ENCODE results near the gene CELF2.

- TF ChIP-seq RFX5 (IDR thresholded peaks at IDR 0.05; ENCODE audit: low read depth, low read length) (no peak), CEBPB (IDR thresholded peaks at IDR 0.05; ENCODE audit: low read depth, low read length) (no peak), POLR2A (IDR thresholded peaks at IDR 0.05; ENCODE audit: low read depth, low read length) (no peak), CTCF (conservative IDR thresholded peaks at IDR 0.05; ENCODE audit: low read depth, low read length) (peak; percentile 71), MXI1 (IDR thresholded peaks at IDR 0.05; ENCODE audit: borderline replicate concordance, low read depth, low read length) (no peak), USF2 (IDR thresholded peaks at IDR 0.05; ENCODE audit: low read depth, low read length) (no peak), MAFK (IDR thresholded peaks at IDR 0.05; ENCODE audit: low read depth, low read length) (no peak), BHLHE40 (IDR thresholded peaks at IDR 0.05; ENCODE audit: low read depth, low read length) (no peak), ELK1 (IDR thresholded peaks at IDR 0.05; ENCODE audit: borderline replicate concordance, low read depth, low read length) (no peak), CHD1 (IDR thresholded peaks at IDR 0.05; ENCODE audit: low read depth, low read length) (no peak), RAD21 (IDR thresholded peaks at IDR 0.05; ENCODE audit: low read length) (peak; percentile 85), MAZ (IDR thresholded peaks at IDR 0.05; ENCODE audit: borderline replicate concordance, low read depth, low read length) (no peak), SMC3 (IDR thresholded peaks at IDR 0.05; ENCODE audit: low read depth, low read length) (peak; percentile 91), RCOR1 (IDR thresholded peaks at IDR 0.05; ENCODE audit: insufficient replicate concordance, low read length) (no peak)
Measured at GRCh38 chr10:11036424-11037011, 18.8 kb downstream of the CELF2 start.
